Measurements from ENCODE around the gene NMRK2.
"Not testable (repeated sequence)": the region's sequence is repeated elsewhere in the genome, so short reads cannot be mapped to it uniquely, and the experiment has no call there.

NMRK2 gene

GRCh38 chr19:3938300-3938950 is 5.6 kb downstream of the NMRK2 start:
- not testable (repeated sequence) for DNase-seq

GRCh38 chr19:3942790-3943409 is 10.0 kb downstream of the NMRK2 start:
- no peak for DNase-seq

DNA sequence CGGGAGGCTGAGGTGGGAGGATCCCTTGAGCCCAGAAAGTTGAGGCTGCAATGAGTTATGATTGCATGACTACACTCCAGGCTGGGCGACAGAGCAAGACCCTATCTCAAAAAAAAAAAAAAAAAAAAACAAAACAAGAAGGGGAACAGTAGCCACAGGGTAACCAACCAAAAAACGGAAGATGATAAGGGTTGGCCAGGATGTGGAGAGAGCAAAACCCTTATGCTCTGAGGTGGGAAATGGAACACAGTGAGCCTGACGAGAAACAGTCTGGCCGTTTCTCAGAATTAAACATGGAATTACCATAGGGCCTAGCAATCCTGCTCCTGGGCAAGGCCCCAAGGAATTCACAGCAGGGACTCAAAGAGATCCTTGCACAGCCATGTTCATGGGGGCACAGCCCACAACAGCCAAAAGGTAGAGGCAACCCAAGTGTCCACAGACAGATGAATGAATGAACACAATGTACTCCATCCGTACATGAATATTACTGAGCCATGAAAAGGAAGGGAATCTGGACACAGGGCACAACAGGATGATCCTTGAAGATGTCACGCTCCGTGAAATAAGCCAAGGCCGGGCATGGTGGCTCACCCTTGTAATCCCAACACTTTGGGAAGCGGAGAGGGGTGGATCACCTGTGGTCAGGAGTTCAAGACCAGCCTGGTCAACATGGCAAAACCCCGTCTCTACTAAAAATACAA is 11.3 kb downstream of the NMRK2 start:
- DNase-seq = no peak

DNA sequence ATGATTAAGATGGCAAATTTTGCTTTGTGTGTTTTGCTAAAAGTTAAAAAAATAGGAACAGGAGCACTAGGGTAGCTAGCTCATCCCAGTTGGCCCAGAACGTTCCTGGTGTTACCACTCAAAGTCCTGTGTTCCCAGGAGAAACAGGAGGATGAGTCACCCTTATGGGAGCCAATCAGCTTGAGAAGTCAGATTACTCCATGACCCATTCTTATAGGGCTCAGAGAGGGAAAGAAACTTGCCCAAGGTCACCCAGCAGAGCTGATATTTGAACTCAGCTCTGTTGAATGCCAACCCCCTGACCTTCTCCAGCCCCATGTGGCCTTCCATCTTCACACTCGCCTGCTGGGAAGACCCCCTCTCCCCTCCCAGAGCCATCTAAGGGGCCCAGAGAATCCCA is 13.0 kb downstream of the NMRK2 start:
- DNase-seq = no peak

DNA sequence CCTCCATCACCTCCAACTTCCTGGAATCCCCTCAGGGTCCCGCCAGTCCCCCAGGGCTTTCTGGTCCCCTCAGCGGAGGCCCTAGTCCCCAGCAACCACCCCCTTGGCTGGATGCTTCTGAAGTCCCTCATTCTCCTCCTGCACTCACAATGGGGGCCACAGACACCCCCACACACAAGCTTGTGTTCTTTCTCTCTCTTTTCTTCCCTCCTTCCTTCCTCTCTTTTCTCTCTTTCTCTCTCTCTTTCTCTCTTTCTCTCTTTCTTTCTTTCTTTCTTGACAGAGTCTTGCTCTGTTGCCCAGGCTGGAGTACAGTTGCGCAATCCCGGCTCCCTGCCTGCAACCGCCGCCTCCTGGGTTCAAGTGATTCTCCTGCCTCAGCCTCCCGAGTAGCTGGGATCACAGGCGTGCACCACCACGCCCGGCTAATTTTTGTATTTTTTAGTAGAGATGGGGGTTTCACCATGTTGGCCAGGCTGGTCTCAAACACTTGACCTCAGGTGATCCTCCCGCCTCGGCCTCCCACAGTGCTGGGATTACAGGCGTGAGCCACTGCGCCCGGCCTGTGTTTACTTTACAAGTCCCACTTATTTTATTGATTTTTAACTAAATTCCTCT is 14.6 kb downstream of the NMRK2 start:
- DNase-seq = not testable (repeated sequence)

DNA sequence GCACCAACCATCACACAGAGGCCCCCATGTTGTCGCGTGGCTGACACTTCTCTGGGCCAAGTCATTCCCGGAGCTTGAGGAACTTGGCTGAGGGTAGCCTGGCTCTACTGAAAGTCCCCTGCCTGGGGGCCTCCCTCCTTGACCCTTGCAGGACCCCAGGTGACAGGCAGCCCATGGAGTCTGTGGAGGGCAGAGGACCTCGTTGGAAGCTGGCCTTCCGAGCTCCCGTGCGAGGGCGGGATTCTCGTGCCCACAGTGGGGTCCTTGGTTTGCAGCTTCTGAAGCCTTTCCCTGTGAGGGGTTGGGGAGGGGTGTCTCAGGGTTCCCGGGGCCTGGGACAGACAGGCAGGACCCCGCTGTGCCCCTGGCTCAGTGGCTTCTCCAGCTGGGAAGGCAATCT is 16.4 kb downstream of the NMRK2 start:
- DNase-seq = no peak

DNA sequence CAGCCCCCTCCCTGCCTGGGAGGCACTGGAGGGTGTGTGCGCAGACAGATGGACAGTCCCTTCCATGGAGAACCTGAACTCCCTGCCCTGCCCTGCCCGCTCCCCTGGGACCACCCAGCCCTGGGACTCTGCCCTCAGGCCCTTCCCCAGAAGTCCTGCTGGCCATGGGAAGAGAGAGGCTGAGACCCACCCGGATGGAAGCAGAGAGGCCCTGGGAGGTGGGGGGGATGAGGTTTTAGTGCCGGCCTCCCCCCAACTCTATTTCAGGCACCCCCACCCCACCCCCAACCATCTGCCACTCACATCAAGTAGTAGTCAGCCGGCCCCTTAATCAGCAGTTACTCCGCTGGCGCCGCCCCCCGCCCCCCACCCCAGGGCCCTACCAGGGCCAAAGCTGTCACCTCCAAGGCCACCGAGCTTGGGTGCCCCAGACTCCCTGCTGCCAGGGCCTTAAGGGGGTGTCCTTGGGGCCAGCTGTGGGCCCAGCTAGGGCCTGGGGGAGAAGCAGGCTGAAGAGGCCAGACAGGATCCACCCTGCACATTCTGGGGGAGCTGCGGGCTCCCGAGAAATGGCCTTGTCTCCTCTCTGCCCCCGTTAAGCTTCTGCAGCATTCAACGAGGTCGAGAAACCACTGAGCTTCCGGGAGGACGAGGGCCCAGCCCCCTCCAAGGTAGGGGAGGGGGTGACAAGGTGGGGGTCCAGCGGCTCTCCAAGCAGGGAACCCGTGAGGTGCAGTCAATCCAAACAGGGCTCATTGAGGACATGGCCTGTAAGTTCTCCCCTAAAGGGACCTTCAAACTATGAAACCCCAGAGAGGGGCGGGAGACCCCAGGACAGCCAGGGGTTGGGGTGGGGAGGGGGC is 17.4 kb downstream of the NMRK2 start:
- no peak for DNase-seq

DNA sequence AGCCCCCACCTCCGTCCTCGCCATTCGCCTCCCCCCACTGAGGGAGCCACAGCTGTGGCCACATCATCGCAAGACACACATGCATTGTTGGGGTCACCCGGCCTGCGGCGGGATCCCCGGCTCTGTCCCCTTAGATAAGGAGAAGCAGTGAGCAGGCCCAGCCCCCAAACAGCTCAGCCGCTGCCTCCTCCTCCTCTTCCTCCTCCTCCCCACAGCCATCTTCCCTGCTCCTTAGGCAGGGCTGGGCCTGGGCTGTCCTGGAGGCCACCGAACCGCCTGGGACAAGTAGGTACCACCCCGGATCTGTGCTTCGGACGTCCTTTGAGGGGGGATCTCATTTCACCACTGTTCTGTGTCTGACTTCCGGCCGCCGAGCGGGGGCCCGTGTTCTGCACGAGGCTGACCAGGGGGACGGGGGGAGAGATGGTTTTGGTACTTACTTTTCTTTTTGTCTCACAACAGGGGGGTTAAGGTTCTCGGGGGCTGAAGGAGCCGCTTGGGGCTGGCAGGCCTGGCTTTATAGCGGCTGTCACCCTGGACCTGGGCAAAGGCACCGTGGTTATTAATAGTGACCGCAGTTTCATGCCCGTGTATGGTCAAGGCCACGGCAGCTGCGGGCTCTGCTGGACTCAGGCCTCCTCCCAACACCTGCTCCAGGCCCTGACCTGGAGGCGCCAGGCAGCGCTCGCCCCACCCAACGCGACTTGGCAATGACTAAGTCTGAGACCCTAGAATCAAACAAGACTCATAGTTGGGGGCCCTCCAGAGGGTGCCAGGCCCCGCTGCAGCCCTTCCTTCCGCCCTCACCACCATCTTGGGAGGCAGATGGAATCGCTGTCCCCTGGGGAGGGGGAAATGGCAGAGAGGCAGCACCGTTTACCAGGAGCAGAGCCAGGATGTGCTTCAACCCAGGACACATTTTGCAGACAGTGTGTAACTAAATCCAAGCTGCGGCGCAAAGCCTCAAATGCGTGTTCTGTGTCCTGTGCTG is 18.3 kb downstream of the NMRK2 start:
- no peak for DNase-seq

GRCh38 chr19:3952755-3953276 is 19.9 kb downstream of the NMRK2 start:
- not testable (repeated sequence) for DNase-seq

GRCh38 chr19:3954107-3954506 is 21.2 kb downstream of the NMRK2 start:
- DNase-seq = no peak

DNA sequence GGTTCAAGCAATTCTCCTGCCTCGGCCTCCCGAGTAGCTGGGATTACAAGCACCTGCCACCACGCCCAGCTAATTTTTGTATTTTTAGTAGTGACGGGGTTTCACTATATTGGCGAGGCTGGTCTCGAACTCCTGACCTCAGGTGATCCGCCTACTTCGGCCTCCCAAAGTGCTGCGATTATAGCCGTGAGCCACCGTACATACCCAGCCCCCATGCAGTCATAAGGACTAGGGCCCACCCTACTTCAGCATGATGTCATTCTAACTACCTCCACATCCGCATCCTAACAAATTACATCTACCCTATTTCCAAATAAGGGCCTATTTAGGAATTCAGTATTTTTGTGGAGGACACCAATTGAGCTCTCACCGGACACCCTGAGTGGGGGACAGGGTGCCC is 22.4 kb downstream of the NMRK2 start:
- not testable (repeated sequence) for DNase-seq

DNA sequence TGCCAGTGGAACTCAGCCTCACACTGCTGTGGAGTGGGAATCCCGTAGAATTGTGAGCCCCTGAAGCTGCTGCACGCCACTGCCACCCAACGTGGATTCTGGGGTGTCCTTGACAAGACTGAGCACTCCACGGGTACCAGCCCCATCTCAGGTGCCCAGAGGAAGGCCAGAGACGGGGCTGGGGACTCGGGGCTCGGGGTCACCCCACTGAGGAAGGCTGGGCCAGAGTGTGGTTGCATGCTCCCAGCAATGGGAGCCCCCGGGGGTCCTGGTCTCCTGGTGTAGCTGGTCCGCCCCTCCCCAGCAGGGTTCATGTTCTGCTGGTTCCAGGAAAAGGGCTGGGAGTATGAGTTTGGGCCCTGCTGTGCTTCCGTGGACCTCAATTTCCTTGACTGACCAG is 22.8 kb downstream of the NMRK2 start:
- DNase-seq = no peak

GRCh38 chr19:3958836-3959765 is 26.2 kb downstream of the NMRK2 start:
- no peak for DNase-seq

- DNase-seq = no peak
Observed at GRCh38 chr19:3959766-3960131, 26.9 kb downstream of the NMRK2 start.

DNA sequence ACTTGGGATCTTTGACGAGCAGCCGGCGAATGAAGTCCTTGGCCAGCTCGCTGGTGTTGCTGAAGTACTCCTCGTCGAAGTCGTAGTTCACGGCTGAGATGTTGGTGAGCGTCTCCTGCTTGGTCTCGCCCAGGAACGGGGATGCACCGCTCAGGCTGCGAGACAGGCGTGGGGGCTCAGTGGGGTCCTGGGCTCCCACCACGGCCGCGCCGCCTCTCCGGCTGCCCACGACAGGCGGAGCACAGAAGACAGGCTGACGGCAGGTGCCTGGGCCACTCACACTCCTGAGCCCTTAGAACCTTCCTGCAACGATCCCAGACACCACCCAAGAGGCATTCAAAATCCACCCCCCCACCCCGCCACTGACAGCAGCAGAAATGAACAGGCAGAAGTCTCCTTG is 28.1 kb downstream of the NMRK2 start:
- no peak for DNase-seq

DNA sequence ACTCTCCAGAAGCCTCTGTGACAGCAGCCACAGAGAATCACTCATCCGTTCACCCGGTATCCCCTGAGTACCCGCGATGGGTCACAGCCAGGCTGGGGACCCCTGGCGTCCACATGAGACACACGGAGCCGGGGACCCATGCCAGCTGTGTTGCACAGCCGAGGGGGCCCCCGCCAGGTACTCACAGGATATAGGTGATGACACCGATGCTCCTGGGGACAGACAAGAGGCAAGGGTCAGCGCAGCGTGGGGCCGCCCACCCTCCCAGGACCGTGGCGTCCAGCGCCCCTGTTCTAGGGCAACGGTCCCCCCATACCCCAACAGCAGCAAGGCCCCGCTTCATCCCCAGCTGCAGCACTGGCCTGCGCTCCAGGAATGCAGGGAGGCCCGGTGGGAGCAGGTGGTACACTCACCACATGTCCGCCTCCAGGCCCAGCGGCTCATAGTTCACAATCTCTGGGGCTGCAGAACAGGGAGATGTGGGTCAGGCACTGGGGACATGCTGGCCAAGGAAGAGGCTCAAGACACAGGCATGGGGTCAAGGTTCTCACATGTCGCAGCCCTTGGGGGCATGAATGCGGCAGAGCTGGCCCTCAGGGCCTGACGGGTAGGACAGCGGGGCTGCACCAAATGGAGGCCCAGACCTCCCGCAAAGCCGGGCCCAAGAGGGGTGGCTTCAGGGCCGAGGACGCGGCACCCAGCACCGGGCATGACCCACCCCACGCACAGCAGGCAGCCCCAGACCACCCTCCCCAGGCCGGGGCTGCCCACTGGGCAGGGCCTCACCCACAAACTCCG is 30.8 kb downstream of the NMRK2 start:
- no peak for DNase-seq

DNA sequence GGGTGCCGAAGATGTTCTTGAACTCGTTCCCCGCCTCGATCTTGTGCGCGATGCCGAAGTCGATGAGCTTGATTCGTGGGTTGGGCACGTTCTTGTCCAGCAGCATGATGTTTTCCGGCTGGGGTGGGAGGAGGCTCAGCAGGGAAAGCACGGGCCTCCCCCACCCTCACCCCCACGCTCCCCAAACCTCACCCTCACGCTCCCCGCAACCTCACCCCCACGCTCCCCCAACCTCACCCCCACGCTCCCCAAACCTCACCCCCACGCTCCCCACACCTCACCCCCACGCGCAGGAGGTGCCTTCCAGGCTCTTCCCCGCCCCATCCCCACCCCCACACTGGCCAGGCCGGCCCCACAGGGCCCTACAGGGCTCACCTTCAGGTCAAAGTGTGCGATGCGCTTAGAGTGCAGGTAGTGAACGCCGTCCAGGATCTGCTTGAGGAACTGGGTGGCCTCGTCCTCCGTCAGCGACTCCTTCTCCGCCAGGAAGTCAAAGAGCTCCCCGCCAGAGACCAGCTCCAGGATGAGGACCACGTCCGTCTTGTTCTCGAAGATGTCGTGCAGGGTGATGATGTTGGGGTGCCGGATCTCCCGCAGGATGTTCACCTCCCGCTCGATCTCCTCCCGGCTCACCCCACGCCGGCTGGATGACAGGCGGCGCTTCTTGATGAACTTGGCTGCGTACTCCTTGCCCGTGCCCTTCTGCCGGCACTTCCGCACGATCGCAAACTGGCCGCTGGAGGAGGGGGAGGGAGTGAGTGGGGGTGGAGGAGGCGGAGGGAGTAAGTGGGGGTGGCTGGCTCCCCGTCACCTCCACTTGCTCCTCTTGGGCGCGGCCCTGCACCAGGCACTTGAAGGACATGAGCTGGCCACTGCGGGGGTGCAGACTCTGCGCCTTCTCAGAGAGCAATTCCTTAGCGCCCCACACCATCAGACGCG is 31.7 kb downstream of the NMRK2 start:
- no peak for DNase-seq
